ENCODE data around the gene FAM9B.

The FAM9B gene

GRCh38 chrX:8980756-8981155 is 53.2 kb downstream of the FAM9B start:
- no peak for DNase-seq (ENCODE audit: low read depth, low spot score)

All from astrocyte of the hippocampus (primary cell).